Astrocyte (in vitro differentiated cells and primary cell): ENCODE data around the gene MYCBP2. TPM values are rescaled to one million over a fixed set of nuclear protein-coding genes. Genes with fewer than 3 reads are reported as not detected.

Experiments
- DNase-seq: peaks from one replicate; pipeline ENCODE4 v3.0.0-alpha.2; 2010; ENCODE audit warnings: low read depth
- FAIRE-seq: peaks from 2 replicates; lab custom pipeline; 2011; peaks lifted over from hg19 to GRCh38; lab: Jason Lieb, UNC
- H2AFZ ChIP-seq: 2 replicates; pipeline ENCODE4 v1.6.0; 2012; ENCODE audit warnings: low read depth, low read length, inconsistent platforms
- H3K27ac ChIP-seq: 2 replicates; pipeline ENCODE4 v1.5.1; 2011; ENCODE audit warnings: low read depth, low read length, inconsistent platforms
- H3K27me3 ChIP-seq: 2 replicates; pipeline ENCODE4 v1.6.0; 2011; ENCODE audit warnings: low read length, inconsistent platforms; ENCODE audit not compliant: insufficient read depth
- H3K36me3 ChIP-seq: 2 replicates; pipeline ENCODE4 v1.5.1; 2011; ENCODE audit warnings: low read length, inconsistent platforms; ENCODE audit not compliant: insufficient read depth
- H3K4me1 ChIP-seq: 2 replicates; pipeline ENCODE4 v1.5.1; 2011; ENCODE audit warnings: low read length, inconsistent platforms; ENCODE audit not compliant: insufficient read depth
- H3K4me2 ChIP-seq: 2 replicates; pipeline ENCODE4 v1.6.0; 2012; ENCODE audit warnings: low read length, inconsistent platforms
- H3K4me3 ChIP-seq: 2 replicates; pipeline ENCODE4 v1.5.1; 2011; ENCODE audit warnings: low read depth, mild to moderate bottlenecking, low read length, inconsistent platforms; ENCODE audit not compliant: insufficient read depth
- H3K79me2 ChIP-seq: 2 replicates; pipeline ENCODE4 v1.6.0; 2012; ENCODE audit warnings: mild to moderate bottlenecking, low read length, inconsistent platforms; ENCODE audit not compliant: insufficient read depth
- H3K9ac ChIP-seq: 2 replicates; pipeline ENCODE4 v1.6.0; 2012; ENCODE audit warnings: mild to moderate bottlenecking, low read length, inconsistent platforms
- H3K9me3 ChIP-seq: 2 replicates; pipeline ENCODE4 v1.5.1; 2012; ENCODE audit warnings: low read depth, mild to moderate bottlenecking, low read length, inconsistent platforms; ENCODE audit not compliant: insufficient read depth
- H4K20me1 ChIP-seq: 2 replicates; pipeline ENCODE4 v1.6.0; 2012; ENCODE audit warnings: low read length, inconsistent platforms; ENCODE audit not compliant: insufficient read depth
- H3K27ac Mint-ChIP-seq: one replicate; pipeline ENCODE4 v1.8.0; 2021; ENCODE audit warnings: mild to moderate bottlenecking, mixed read lengths; ENCODE audit not compliant: unreplicated experiment
- H3K27me3 Mint-ChIP-seq: one replicate; pipeline ENCODE4 v1.8.0; 2021; ENCODE audit warnings: low read depth, mixed read lengths; ENCODE audit not compliant: unreplicated experiment
- H3K36me3 Mint-ChIP-seq: one replicate; pipeline ENCODE4 v1.8.0; 2021; ENCODE audit warnings: low read depth, mixed read lengths; ENCODE audit not compliant: unreplicated experiment
- H3K4me1 Mint-ChIP-seq: one replicate; pipeline ENCODE4 v1.8.0; 2021; ENCODE audit warnings: low read depth, mixed read lengths; ENCODE audit not compliant: unreplicated experiment
- H3K4me3 Mint-ChIP-seq: one replicate; pipeline ENCODE4 v1.8.0; 2021; ENCODE audit warnings: mild to moderate bottlenecking, moderate library complexity, mixed read lengths; ENCODE audit not compliant: unreplicated experiment
- H3K9me3 Mint-ChIP-seq: one replicate; pipeline ENCODE4 v1.8.0; 2021; ENCODE audit warnings: mild to moderate bottlenecking, mixed read lengths; ENCODE audit not compliant: unreplicated experiment
- CTCF ChIP-seq: IDR thresholded peaks from 2 replicates; pipeline ENCODE4 v1.5.1; 2011; ENCODE audit warnings: low read depth, mild to moderate bottlenecking, inconsistent platforms, low read length, moderate library complexity; ENCODE audit not compliant: insufficient read depth
- EZH2 ChIP-seq: IDR thresholded peaks from 2 replicates; pipeline ENCODE4 v1.6.1; 2012; ENCODE audit warnings: mild to moderate bottlenecking, low read length, inconsistent platforms; ENCODE audit not compliant: insufficient read depth
- total RNA-seq: library from RNA; stranded (reverse); gene quantifications from 2 replicates; pipeline ENCODE4 v1.2.1, GENCODE V29; 2021

Gene MYCBP2
- total RNA-seq, 1 donor from 2014 or later, result 72.3 TPM

GRCh38 chr13:77359171-77359570 is 32.3 kb upstream of the MYCBP2 start:
- no peaks in the 10 kb centered on the region for H3K4me1 ChIP-seq
- no peaks in the 10 kb centered on the region for H3K79me2 ChIP-seq
- H3K9ac ChIP-seq, result no peak overlapping the region
- H3K4me2 ChIP-seq, result no peak overlapping the region
- H3K36me3 Mint-ChIP-seq, result no peaks in the 10 kb centered on the region
- H2AFZ ChIP-seq, result no peak overlapping the region
- no peaks in the 10 kb centered on the region for H3K36me3 ChIP-seq
- no peak overlapping the region for H3K27ac ChIP-seq
- FAIRE-seq (no peak), DNase-seq (peak; percentile 2)
- no peak overlapping the region for H3K27ac Mint-ChIP-seq
- H3K27me3 Mint-ChIP-seq, result no peaks in the 10 kb centered on the region
- H3K9me3 ChIP-seq, result no peaks in the 10 kb centered on the region
- H3K4me1 Mint-ChIP-seq, result no peaks in the 10 kb centered on the region
- H3K27me3 ChIP-seq, result no peaks in the 10 kb centered on the region
- H4K20me1 ChIP-seq, result no peaks in the 10 kb centered on the region
- H3K4me3 ChIP-seq, result no peak overlapping the region
- H3K4me3 Mint-ChIP-seq, result no peak overlapping the region
- peaks cover 1% of the 10 kb centered on the region for H3K9me3 Mint-ChIP-seq
- no peak for TF ChIP-seq CTCF
- TF ChIP-seq EZH2, result no peak

- DNase-seq, result no peak
- Histone ChIP-seq H3K79me2 (no peaks in the 10 kb centered on the region), H3K4me3 (no peak overlapping the region), H2AFZ (no peak overlapping the region), H3K36me3 (no peaks in the 10 kb centered on the region), H3K27me3 (no peaks in the 10 kb centered on the region), H4K20me1 (no peaks in the 10 kb centered on the region), H3K9me3 (no peaks in the 10 kb centered on the region), H3K9ac (no peak overlapping the region), H3K4me2 (no peak overlapping the region), H3K4me1 (no peaks in the 10 kb centered on the region), H3K27ac (no peak overlapping the region)
- TF ChIP-seq CTCF (no peak), EZH2 (no peak)
- Mint-ChIP-seq H3K4me3 (no peak overlapping the region), H3K4me1 (no peaks in the 10 kb centered on the region), H3K27ac (no peak overlapping the region), H3K27me3 (no peaks in the 10 kb centered on the region), H3K36me3 (no peaks in the 10 kb centered on the region), H3K9me3 (peaks cover 1% of the 10 kb centered on the region)
- no peak for FAIRE-seq
Measured at GRCh38 chr13:77358001-77358400, 31.1 kb upstream of the MYCBP2 start.

- TF ChIP-seq CTCF (no peak), EZH2 (no peak)
- Histone ChIP-seq H3K4me2 (no peak overlapping the region), H3K4me3 (no peak overlapping the region), H4K20me1 (no peaks in the 10 kb centered on the region), H3K9me3 (no peaks in the 10 kb centered on the region), H3K9ac (no peak overlapping the region), H2AFZ (no peak overlapping the region), H3K36me3 (no peaks in the 10 kb centered on the region), H3K4me1 (no peaks in the 10 kb centered on the region), H3K27ac (no peak overlapping the region), H3K27me3 (no peaks in the 10 kb centered on the region), H3K79me2 (no peaks in the 10 kb centered on the region)
- Mint-ChIP-seq H3K9me3 (no peaks in the 10 kb centered on the region), H3K4me1 (no peaks in the 10 kb centered on the region), H3K27ac (no peak overlapping the region), H3K36me3 (no peaks in the 10 kb centered on the region), H3K27me3 (no peaks in the 10 kb centered on the region), H3K4me3 (no peak overlapping the region)
- DNase-seq, result no peak
- FAIRE-seq, result no peak
Measured at GRCh38 chr13:77356155-77356554, 29.3 kb upstream of the MYCBP2 start.
